ENCODE data around the gene SLC39A10. TPM values are rescaled to one million over a fixed set of nuclear protein-coding genes. Genes with fewer than 3 reads are reported as not detected.

SLC39A10 gene
- total and polyA plus RNA-seq, 9 of the 15 experiments (the other 6 are each of a cell fraction or from before 2014, with no cell fraction given): 12.5 to 40.1 (median 23.1) TPM

DNA sequence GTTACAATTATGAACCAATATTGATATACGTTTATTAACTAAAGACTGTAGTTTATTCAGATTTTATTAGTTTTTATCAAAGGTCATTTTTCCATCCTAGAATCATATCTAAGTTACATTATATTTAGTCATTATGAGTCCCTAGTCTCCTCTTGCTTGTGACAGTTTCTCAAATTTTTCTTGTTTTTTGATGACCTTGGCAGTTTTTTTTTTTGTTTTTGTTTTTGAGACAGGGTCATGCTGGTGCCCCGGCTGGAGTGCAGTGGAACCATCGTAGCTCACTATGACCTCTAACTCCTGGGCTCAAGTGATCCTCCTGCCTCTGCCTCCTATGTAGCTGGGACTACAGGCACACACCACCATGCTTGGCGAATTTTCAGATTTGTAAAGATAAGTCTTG lies 18.3 kb upstream of the SLC39A10 start:
- in situ Hi-C loops (cut with MboI): no loop called here
- peak; percentile 26 for FAIRE-seq
- TF ChIP-seq MAFG (tag; conservative IDR thresholded peaks at IDR 0.05) (peak; percentile 48; the same call in 1 of the 2 replicates), KLF13 (tag; IDR thresholded peaks at IDR 0.05; ENCODE audit: borderline replicate concordance, low read depth) (no peak), MAFF (IDR thresholded peaks at IDR 0.05; ENCODE audit: low read length) (peak; percentile 32; the same call in 1 of the 2 replicates), RBBP5 (IDR thresholded peaks at IDR 0.05; ENCODE audit: borderline replicate concordance, insufficient read depth, low read length, poor library complexity, severe bottlenecking) (no peak), NCOR1 (IDR thresholded peaks at IDR 0.05) (no peak), C11orf30 (IDR thresholded peaks at IDR 0.05; ENCODE audit: low read depth) (0 out of 2 replicates have a peak, but pooled peaks have one; percentile 5), MAFK (IDR thresholded peaks at IDR 0.05; ENCODE audit: low read length) (0 out of 2 replicates have a peak, but pooled peaks have one; percentile 32), ZNF316 (IDR thresholded peaks at IDR 0.05) (peak; percentile 88)
- no peak overlapping the region for H3K27ac ChIP-seq (ENCODE audit: extremely low read depth, low read depth, low read length)
- no peak for ATAC-seq
- WGBS (ENCODE audit: insufficient coverage, low coverage, missing lambda C conversion rate): 88% methylated on average over 4 of the region's 4 CpGs
- H3K9me3 ChIP-seq (replicated peaks; ENCODE audit: control insufficient read depth, insufficient read depth, low read depth, low read length): no peaks in the 10 kb centered on the region
- no peak overlapping the region for H3K4me3 ChIP-seq
- DNase-seq (ENCODE audit: extremely low read depth in 1 of 4, low spot score in 3 of 4): no peak
- H3K9ac ChIP-seq (ENCODE audit: insufficient read depth in 1 of 2, low read depth in 2 of 2, low read length in 2 of 2): no peak overlapping the region
- no peaks in the 10 kb centered on the region for H3K27me3 ChIP-seq (ENCODE audit: control insufficient read depth in 2 of 2, insufficient read depth in 2 of 2, low read length in 2 of 2)
- H3K36me3 ChIP-seq (ENCODE audit: control insufficient read depth, insufficient read depth, low read length): no peaks in the 10 kb centered on the region
- no TSS peak for BruUV-seq (replicated peaks)
- POLR2A ChIA-PET: no interaction called here
- no peak overlapping the region for H2AFZ ChIP-seq (ENCODE audit: low read depth, low read length)
- CTCF ChIA-PET (ENCODE audit: low intra/inter-chr PET ratio): no interaction called here
- no peak overlapping the region for H3K4me2 ChIP-seq (ENCODE audit: insufficient read depth, low read length)
- H3K9me1 ChIP-seq (ENCODE audit: control insufficient read depth, insufficient read depth, low read length): no peaks in the 10 kb centered on the region
- intact Hi-C loops (cut with micrococcal nuclease): no loop called here
- no peaks in the 10 kb centered on the region for H3K79me2 ChIP-seq (ENCODE audit: control insufficient read depth, insufficient read depth, low read length)
- peaks cover 0 to 7% of the 10 kb centered on the region in 2 experiments; a peak in 4 of 5 replicates for H3K4me1 ChIP-seq (replicated peaks in 1 of 2; ENCODE audit: control insufficient read depth in 2 of 2, insufficient read depth in 2 of 2, low read length in 2 of 2)
- no peaks in the 10 kb centered on the region for H4K20me1 ChIP-seq (replicated peaks; ENCODE audit: control insufficient read depth, insufficient read depth, low read length)

All from K562 (cell line).